Mucosa of rectum (tissue), 2 donors: ENCODE results near the gene DNAJC3.
"Not testable (repeated sequence)": the region's sequence is repeated elsewhere in the genome, so short reads cannot be mapped to it uniquely, and the experiment has no call there.

ENCODE experiments used
- H3K27ac ChIP-seq, 2 donors: one replicate each; pipeline ENCODE4 v1.7.0; 2013; ENCODE audit warnings: inconsistent platforms in 2 of 2, low read depth in 2 of 2, low read length in 2 of 2
- H3K27me3 ChIP-seq, 2 donors: one replicate each; pipeline ENCODE4 v1.7.0; 2013; ENCODE audit warnings: low read length in 2 of 2; ENCODE audit not compliant: control insufficient read depth in 2 of 2, insufficient read depth in 2 of 2
- H3K36me3 ChIP-seq, 2 donors: one replicate each; pipeline ENCODE4 v1.7.0; 2013; ENCODE audit warnings: low read length in 2 of 2; ENCODE audit not compliant: control insufficient read depth in 2 of 2, insufficient read depth in 2 of 2
- H3K4me1 ChIP-seq, 2 donors: one replicate each; pipeline ENCODE4 v1.7.0; 2013; ENCODE audit warnings: low read length in 2 of 2, mild to moderate bottlenecking in 1 of 2; ENCODE audit not compliant: control insufficient read depth in 2 of 2, insufficient read depth in 2 of 2
- H3K4me3 ChIP-seq, 2 donors: one replicate each; pipeline ENCODE4 v1.7.0; 2013; ENCODE audit warnings: low read length in 2 of 2
- H3K9ac ChIP-seq, 2 donors: one replicate each; pipeline ENCODE4 v1.7.0; 2013; ENCODE audit warnings: low read length in 2 of 2, low read depth in 1 of 2, mild to moderate bottlenecking in 1 of 2
- H3K9me3 ChIP-seq, 2 donors: one replicate each; pipeline ENCODE4 v1.7.0; 2013; ENCODE audit warnings: low read length in 2 of 2; ENCODE audit not compliant: control insufficient read depth in 2 of 2
- donor health status: healthy.
- donor health status: Normal muscosa, but diverticular disease.

The DNAJC3 gene

GRCh38 chr13:95671597-95671996, 5.3 kb upstream of the DNAJC3 start:
- Histone ChIP-seq H3K9ac (no peak overlapping the region), H3K4me1 (peaks cover 0 to 9% of the 10 kb centered on the region in 2 donors), H3K27ac (no peak overlapping the region), H3K36me3 (no peaks in the 10 kb centered on the region), H3K4me3 (no peak overlapping the region), H3K27me3 (no peaks in the 10 kb centered on the region), H3K9me3 (peaks cover 7 to 26% of the 10 kb centered on the region in 2 donors)

GRCh38 chr13:95676105-95676761, 706 bp upstream of the DNAJC3 start:
- H3K9me3 ChIP-seq: peaks cover 0 to 6% of the 10 kb centered on the region in 2 donors
- peak overlapping the region; percentile 92 to 97 for H3K4me3 ChIP-seq
- no peaks in the 10 kb centered on the region for H3K27me3 ChIP-seq
- peaks cover 7 to 17% of the 10 kb centered on the region in 2 donors for H3K4me1 ChIP-seq
- peak overlapping the region; percentile 72 to 99 for H3K9ac ChIP-seq
- H3K36me3 ChIP-seq: no peaks in the 10 kb centered on the region
- H3K27ac ChIP-seq: peak overlapping the region; percentile 93 to 95

DNA sequence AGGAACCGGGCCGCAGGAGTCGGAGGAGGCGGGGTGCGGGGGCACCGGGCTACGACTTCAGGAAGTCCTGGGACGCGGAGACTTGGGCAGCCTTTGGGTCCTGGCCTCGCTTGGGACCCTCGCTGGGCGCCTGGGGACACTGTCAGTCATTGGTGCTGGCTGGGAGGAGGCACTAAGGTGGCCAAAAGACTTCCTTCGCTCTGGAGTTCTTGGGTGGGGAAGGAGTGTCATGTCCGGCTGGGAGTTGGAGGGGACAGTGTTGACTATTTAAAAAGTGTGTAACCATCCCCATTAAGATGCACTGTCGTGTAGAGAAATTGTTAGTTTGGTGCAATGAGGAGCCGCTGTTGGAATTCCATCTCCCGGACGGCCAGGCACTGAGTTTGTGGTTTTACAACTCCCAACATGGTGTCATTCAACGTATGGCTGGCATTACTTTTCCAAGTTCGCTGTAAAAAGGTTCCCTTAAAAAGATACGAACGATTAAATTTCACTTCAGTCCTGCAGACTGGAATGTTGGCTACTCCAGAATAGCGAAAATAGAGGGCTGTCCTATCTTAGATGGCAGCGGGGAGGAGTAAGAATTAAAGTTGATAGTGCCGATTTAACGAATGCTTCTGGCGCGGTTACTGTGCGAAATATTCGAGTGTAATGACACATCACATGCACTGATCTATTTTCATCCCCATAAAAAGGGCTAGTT, 776 bp downstream of the DNAJC3 start:
- peaks cover 7 to 17% of the 10 kb centered on the region in 2 donors for H3K4me1 ChIP-seq

DNA sequence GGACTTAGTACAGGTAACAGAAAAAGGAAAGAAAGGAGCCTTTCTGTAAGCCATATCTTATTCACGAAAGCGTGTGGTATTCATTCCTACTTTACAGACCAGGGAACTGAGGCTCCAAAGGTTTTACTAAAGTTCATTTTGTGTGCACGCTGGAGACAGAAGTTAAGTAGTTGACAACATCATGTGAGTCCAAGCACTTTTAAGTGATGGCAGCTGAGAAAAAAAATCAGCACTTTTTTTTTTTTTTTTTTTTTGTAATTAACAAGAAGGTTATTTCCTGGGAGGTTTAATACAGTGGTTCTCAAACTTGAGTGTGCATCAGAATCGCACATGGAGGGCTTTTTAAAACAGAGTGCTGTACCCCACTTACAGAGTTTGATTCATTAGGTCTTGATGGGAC, 2.0 kb downstream of the DNAJC3 start:
- H3K27ac ChIP-seq: no peak overlapping the region
- no peaks in the 10 kb centered on the region for H3K27me3 ChIP-seq
- H3K9ac ChIP-seq: peak overlapping the region in 1 of 2 donors; percentile 48
- H3K4me1 ChIP-seq: peaks cover 7 to 17% of the 10 kb centered on the region in 2 donors
- peak overlapping the region in 1 of 2 donors; percentile 96 for H3K4me3 ChIP-seq
- H3K36me3 ChIP-seq: no peaks in the 10 kb centered on the region
- no peaks in the 10 kb centered on the region for H3K9me3 ChIP-seq

More for the DNA sequence above, 776 bp downstream of the DNAJC3 start:
- Histone ChIP-seq H3K27me3 (no peaks in the 10 kb centered on the region), H3K9ac (peak overlapping the region; percentile 76 to 94), H3K9me3 (no peaks in the 10 kb centered on the region), H3K4me3 (peak overlapping the region; percentile 81 to 96), H3K36me3 (no peaks in the 10 kb centered on the region), H3K27ac (peak overlapping the region; percentile 95)

DNA sequence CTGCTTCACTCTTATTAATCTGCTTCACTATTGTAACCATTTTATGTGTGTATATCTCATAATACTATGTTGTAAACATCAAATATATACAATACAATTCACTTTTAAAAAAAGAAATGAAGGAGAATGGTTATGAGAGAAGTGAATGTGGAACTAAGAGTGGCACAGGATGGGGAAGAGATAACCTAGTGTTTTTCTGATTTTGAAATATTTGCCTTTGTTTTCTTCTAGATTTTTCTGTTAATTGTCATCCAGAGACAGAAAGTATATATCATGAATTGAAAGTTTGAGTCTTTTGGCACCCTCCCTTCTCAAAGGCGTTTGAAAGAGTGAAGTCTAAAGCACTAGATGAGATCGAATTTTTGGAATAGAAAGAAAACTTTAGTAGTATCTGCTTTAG, 2.8 kb downstream of the DNAJC3 start:
- Histone ChIP-seq H3K9ac (no peak overlapping the region), H3K27ac (no peak overlapping the region), H3K4me3 (peak overlapping the region in 1 of 2 donors; percentile 16), H3K9me3 (no peaks in the 10 kb centered on the region), H3K27me3 (no peaks in the 10 kb centered on the region), H3K4me1 (peaks cover 11 to 18% of the 10 kb centered on the region in 2 donors), H3K36me3 (no peaks in the 10 kb centered on the region)

- Histone ChIP-seq H3K9ac (no peak overlapping the region), H3K27ac (no peak overlapping the region), H3K36me3 (no peaks in the 10 kb centered on the region), H3K4me3 (no peak overlapping the region), H3K27me3 (no peaks in the 10 kb centered on the region), H3K4me1 (peaks cover 5 to 6% of the 10 kb centered on the region in 2 donors), H3K9me3 (no peaks in the 10 kb centered on the region)
These were observed 7.5 kb downstream of the DNAJC3 start for GRCh38 chr13:95684418-95684817.

GRCh38 chr13:95684960-95685359, 8.0 kb downstream of the DNAJC3 start:
- not testable (repeated sequence) for H3K4me3 ChIP-seq, H3K9ac ChIP-seq, H3K4me1 ChIP-seq, H3K27ac ChIP-seq, H3K36me3 ChIP-seq, H3K9me3 ChIP-seq, H3K27me3 ChIP-seq

GRCh38 chr13:95689582-95689926, 12.6 kb downstream of the DNAJC3 start:
- Histone ChIP-seq H3K9ac (no peak overlapping the region), H3K4me3 (no peak overlapping the region), H3K9me3 (no peaks in the 10 kb centered on the region), H3K27ac (no peak overlapping the region), H3K36me3 (no peaks in the 10 kb centered on the region), H3K27me3 (no peaks in the 10 kb centered on the region), H3K4me1 (peaks cover 4 to 5% of the 10 kb centered on the region in 2 donors)

DNA sequence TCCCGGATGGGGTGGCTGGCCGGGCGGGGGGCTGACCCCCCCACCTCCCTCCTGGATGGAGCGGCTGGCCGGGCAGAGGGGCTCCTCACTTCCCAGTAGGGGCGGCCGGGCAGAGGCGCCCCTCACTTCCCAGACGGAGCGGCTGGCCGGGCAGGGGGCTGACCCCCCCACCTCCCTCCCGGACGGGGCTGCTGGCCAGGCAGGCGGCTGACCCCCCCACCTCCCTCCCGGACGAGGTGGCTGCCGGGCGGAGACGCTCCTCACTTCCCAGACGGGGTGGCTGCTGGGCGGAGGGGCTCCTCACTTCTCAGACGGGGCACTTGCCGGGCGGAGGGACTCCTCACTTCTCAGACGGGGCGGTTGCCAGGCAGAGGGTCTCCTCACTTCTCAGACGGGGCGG, 14.0 kb downstream of the DNAJC3 start:
- H3K27me3 ChIP-seq, H3K36me3 ChIP-seq, H3K9ac ChIP-seq, H3K4me3 ChIP-seq, H3K4me1 ChIP-seq, H3K9me3 ChIP-seq, H3K27ac ChIP-seq: not testable (repeated sequence)

- Histone ChIP-seq H3K9me3 (no peaks in the 10 kb centered on the region), H3K36me3 (no peaks in the 10 kb centered on the region), H3K4me1 (no peaks in the 10 kb centered on the region), H3K4me3 (no peak overlapping the region), H3K9ac (no peak overlapping the region), H3K27me3 (no peaks in the 10 kb centered on the region), H3K27ac (no peak overlapping the region)
These were observed 20.2 kb downstream of the DNAJC3 start for GRCh38 chr13:95697052-95697680.
